ENCODE data around the gene ETS1. TPM values are rescaled to one million over a fixed set of nuclear protein-coding genes. Genes with fewer than 3 reads are reported as not detected.

ETS1 gene
- polyA plus RNA-seq, 1 donor from 2014 or later: 0.42 TPM

Small RNA genes lying within 50 kb of the gene (small RNA-seq; reads per million reads assigned to genes)
- 0 reads per million in 3 experiments for gene MIR6090

Other genes with a start within 250 kb of the ETS1 start
- 0.38 TPM in 1 of 2 replicates, not detected in the other for gene FLI1, start 106.5 kb upstream of the ETS1 start, polyA plus RNA-seq